ENCODE data around the gene KAT5. TPM values are rescaled to one million over a fixed set of nuclear protein-coding genes. Genes with fewer than 3 reads are reported as not detected.

KAT5 gene
- total RNA-seq = 65.8 and 73.1 TPM in 2 replicates
- long read RNA-seq, transcript KAT5-202 (13 exons, 2,059 nt) = minor isoform, 29 of 90 reads
- long read RNA-seq, transcript KAT5-216 (11 exons, 1,875 nt) = minor isoform, 5 of 90 reads
- long read RNA-seq, transcript KAT5-203 (14 exons, 2,237 nt) = major isoform, 31 of 90 reads
- long read RNA-seq, partial matches to known transcripts = 5 of 90 reads
- long read RNA-seq, other reads (novel, unspliced or antisense) = 13 of 90 reads

DNA sequence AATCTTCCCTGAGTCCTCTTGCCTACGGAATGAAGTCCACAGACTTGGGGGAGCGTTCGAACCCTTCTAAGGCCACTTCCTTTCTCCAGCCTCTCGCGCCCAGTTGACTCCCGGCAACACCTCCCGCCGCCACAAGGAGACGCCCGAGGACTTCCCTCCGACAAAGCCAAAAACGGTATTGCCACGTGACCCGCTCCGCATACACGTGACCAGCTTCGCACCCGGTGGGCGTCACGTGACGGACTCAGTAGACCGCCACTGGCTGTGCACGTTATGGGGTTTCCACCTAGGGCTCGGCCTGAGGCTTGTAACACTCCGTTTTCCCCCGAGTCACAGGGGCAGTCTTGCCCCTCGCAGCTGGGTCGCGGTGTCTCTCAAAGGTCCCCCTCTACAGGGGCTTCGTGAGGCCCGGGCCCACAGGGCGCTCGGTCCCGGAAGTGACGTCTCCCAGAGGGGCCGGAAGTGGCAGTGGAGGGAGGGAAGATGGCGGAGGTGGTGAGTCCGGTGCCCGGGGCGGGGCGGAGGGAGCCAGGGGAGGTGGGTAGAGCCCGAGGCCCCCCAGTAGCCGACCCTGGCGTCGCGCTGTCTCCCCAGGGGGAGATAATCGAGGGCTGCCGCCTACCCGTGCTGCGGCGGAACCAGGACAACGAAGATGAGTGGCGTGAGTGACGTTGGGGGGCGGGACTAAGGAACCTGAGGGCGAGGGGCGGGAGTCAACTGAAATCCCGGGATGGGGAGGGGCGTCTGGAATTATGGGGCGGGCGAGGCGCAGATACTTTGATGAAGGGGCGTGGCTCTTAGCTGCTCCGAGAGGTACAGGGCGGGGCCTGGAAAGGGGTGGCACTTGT, at the start of gene KAT5:
Gene KAT5, plus strand, starts transcription at position 468 of the 848 bp plus-strand sequence. Its CDS starts 16 bp downstream, at position 484.
- Mint-ChIP-seq H3K36me3 (ENCODE audit: insufficient read depth) (peaks cover 19% of the 10 kb centered on the region), H3K27me3 (no peaks in the 10 kb centered on the region), H3K27ac (peak within 1 kb of the TSS; percentile 99), H3K4me1 (ENCODE audit: low read depth) (peaks cover 6% of the 10 kb centered on the region), H3K4me3 (ENCODE audit: low read depth) (peak within 1 kb of the TSS; percentile 88), H3K9me3 (ENCODE audit: low read depth) (no peaks in the 10 kb centered on the region)
- TF ChIP-seq, protein P1, sequence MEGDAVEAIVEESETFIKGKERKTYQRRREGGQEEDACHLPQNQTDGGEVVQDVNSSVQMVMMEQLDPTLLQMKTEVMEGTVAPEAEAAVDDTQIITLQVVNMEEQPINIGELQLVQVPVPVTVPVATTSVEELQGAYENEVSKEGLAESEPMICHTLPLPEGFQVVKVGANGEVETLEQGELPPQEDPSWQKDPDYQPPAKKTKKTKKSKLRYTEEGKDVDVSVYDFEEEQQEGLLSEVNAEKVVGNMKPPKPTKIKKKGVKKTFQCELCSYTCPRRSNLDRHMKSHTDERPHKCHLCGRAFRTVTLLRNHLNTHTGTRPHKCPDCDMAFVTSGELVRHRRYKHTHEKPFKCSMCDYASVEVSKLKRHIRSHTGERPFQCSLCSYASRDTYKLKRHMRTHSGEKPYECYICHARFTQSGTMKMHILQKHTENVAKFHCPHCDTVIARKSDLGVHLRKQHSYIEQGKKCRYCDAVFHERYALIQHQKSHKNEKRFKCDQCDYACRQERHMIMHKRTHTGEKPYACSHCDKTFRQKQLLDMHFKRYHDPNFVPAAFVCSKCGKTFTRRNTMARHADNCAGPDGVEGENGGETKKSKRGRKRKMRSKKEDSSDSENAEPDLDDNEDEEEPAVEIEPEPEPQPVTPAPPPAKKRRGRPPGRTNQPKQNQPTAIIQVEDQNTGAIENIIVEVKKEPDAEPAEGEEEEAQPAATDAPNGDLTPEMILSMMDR (IDR thresholded peaks at IDR 0.05; ENCODE audit: unreplicated experiment) = peak; percentile 92
- DNase-seq (ENCODE audit: low spot score, unreplicated experiment) = peak; percentile 97

DNA sequence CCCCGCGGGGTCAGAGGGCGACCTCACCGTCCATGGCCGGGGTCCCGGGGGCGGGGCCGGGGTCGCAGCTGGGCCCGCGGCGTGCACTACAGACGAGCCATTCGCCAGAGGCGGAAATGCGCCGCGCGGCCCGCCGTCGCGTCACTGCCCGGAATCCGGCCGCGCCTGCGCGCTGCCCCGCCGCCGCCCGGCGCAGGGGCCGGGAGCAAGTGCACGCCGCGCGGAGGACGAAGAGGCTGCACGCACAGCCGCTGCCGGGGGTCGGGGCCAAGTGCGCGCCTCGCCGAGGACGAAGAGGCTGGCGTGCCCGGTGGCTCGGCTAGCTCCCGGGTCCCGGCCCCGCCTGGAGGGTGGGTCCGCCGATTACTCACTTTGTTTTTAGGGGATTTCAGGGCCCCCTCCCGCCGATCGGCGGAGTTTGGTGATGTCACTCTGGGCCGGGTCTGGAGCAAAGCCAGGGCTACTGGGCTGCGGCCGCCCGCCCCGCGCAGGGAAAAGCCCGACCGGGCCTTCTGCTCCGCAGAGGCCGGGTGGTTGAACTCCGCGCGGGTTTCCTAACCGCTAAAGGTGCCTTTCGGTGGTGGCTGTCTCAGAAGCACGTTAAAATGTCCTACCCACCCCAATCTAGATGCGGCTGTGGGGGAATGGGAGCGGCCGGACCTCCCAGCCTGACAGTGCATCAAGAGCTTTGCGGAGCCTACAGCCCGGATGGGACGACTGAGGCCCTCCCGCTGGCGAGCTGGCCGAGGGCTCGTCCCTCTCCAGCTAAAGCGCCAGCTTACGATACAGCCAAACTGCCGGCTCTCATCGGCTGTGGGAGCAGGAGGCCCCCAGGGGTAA, 49.0 kb upstream of the KAT5 start, which contains the start of gene RELA:
Gene RELA, minus strand, starts transcription at position 118 of the 840 bp plus-strand sequence. Its CDS starts 84 bp downstream, at position 34.
- peaks cover 7% of the 10 kb centered on the region for H3K4me1 Mint-ChIP-seq (ENCODE audit: low read depth)
- peaks cover 8% of the 10 kb centered on the region for H3K36me3 Mint-ChIP-seq (ENCODE audit: insufficient read depth)
- H3K4me3 Mint-ChIP-seq (ENCODE audit: low read depth) = peak within 1 kb of the TSS; percentile 83
- no peaks in the 10 kb centered on the region for H3K9me3 Mint-ChIP-seq (ENCODE audit: low read depth)
- peak within 1 kb of the TSS; percentile 97 for H3K27ac Mint-ChIP-seq
- TF ChIP-seq, protein P1 (IDR thresholded peaks at IDR 0.05; ENCODE audit: unreplicated experiment) = no peak
- DNase-seq (ENCODE audit: low spot score, unreplicated experiment) = peak; percentile 81
- no peaks in the 10 kb centered on the region for H3K27me3 Mint-ChIP-seq

DNA sequence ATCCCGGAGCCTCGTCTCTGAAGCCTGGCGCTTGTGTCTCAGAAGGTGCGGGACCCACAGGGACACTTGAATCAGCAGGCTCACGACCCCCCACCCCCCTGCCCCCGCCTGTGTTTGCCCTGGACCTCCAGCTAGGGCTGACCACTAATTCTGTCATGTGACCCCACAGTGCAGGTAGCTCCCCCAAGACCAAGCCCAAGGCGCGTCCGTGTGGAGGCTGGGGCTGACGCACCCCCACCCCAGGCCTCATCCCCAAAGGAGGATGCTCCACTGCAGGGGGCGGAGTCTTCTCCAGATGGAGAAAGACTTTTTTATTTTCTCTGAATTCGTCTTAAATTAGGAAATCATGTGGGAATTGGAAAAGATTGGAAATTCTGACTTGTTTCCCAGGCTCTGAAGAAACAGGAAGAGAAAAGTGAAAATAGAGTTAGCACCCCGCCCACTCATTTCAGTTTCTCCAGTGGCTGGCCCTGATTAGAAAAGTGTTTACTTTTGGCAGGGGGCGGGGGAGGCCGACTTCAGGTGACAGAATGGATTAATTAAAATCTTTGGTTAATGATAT, 48.3 kb upstream of the KAT5 start:
- Mint-ChIP-seq H3K36me3 (ENCODE audit: insufficient read depth) (peaks cover 8% of the 10 kb centered on the region), H3K9me3 (ENCODE audit: low read depth) (no peaks in the 10 kb centered on the region), H3K27me3 (no peaks in the 10 kb centered on the region), H3K4me1 (ENCODE audit: low read depth) (peaks cover 7% of the 10 kb centered on the region), H3K27ac (peak overlapping the region; percentile 97), H3K4me3 (ENCODE audit: low read depth) (peak overlapping the region; percentile 81)
- DNase-seq (ENCODE audit: low spot score, unreplicated experiment) = no peak
- TF ChIP-seq, protein P1 (IDR thresholded peaks at IDR 0.05; ENCODE audit: unreplicated experiment) = no peak

DNA sequence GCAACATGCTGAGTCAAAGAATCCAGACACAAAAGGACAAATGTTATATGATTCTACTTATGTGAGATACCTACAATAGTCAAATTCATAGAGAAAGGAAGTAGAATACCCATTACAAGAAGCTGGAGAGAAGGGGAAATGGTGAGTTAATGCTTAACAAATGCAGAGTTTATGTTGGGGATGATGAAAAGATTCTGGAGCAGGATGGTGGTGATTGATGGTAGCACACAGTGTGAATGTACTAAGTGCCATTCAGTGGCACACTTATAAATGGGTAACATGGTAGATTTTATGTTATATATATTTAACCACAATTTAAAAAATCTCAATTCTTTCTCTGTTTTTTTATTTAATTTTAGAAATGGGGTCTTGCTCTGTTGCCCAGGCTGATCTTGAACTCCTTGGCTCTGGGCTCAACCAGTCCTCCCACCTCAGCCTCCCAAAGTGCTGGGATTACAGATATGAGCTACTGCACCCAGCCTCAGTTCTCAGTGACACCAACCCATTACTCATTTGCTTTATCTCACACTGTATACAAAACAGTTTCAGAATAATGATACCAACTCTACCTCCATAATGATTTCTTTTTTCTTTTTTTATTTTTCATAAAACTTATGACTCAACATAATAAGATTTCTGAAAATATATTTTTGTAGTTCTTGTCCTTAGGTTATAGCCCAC, 39.7 kb upstream of the KAT5 start:
- Mint-ChIP-seq H3K4me1 (ENCODE audit: low read depth) (no peaks in the 10 kb centered on the region), H3K27ac (no peak overlapping the region), H3K9me3 (ENCODE audit: low read depth) (no peaks in the 10 kb centered on the region), H3K27me3 (no peaks in the 10 kb centered on the region), H3K36me3 (ENCODE audit: insufficient read depth) (no peaks in the 10 kb centered on the region), H3K4me3 (ENCODE audit: low read depth) (no peak overlapping the region)
- no peak for DNase-seq (ENCODE audit: low spot score, unreplicated experiment)
- TF ChIP-seq, protein P1 (IDR thresholded peaks at IDR 0.05; ENCODE audit: unreplicated experiment) = no peak
